SK-N-SH (cell line): Measurements from ENCODE around the gene MAP3K7. TPM values are rescaled to one million over a fixed set of nuclear protein-coding genes. Genes with fewer than 3 reads are reported as not detected.

ENCODE experiments used
- CTCF ChIA-PET: fragments of 300-600, 350-600 bp; formaldehyde crosslinking; extraction: SDS; loops from one replicate; lab custom pipeline; 2021; lab: Yijun Ruan, JAX
- POLR2A ChIA-PET: fragments of 350-600 bp; sonication (Branson Sonifier 250); formaldehyde crosslinking; extraction: SDS; loops from one replicate; lab custom pipeline; 2020; ENCODE audit warnings: antibody characterized with exemption, inconsistent platforms; lab: Yijun Ruan, JAX
- DNase-seq: peaks from one replicate; pipeline ENCODE4 v3.0.0; 2012
- H2AFZ ChIP-seq: fragments of 200-600 bp; sonication (generic); 2 replicates; pipeline ENCODE4 v1.8.1; 2016; ENCODE audit warnings: antibody characterized with exemption, mild to moderate bottlenecking, low read depth
- H3F3A ChIP-seq: fragments of 200-600 bp; sonication (generic); replicated peaks from 2 replicates; pipeline ENCODE3; 2016; ENCODE audit warnings: antibody characterized with exemption, mild to moderate bottlenecking; ENCODE audit not compliant: insufficient read depth
- H3K27ac ChIP-seq, 2 experiments: fragments of 200-500 bp in 1 of 2; fragments of 200-600 bp in 1 of 2; sonication (Bioruptor generic) in 1 of 2; sonication (generic), shearing (Covaris generic) in 1 of 2; 2 replicates each; pipeline versions ENCODE4 v1.5.1 to v1.6.1; 2014 to 2016; ENCODE audit warnings: low read depth in 2 of 2, inconsistent platforms in 1 of 2, low read length in 1 of 2, mild to moderate bottlenecking in 1 of 2, mixed read lengths in 1 of 2
- H3K27me3 ChIP-seq: fragments of 200-600 bp; sonication (generic), shearing (Covaris generic); 2 replicates; pipeline ENCODE4 v1.6.1; 2016; ENCODE audit warnings: mixed run types; ENCODE audit not compliant: insufficient read depth
- H3K36me3 ChIP-seq, 2 experiments: fragments of 200-500 bp in 1 of 2; fragments of 200-600 bp in 1 of 2; sonication (Bioruptor generic) in 1 of 2; sonication (generic) in 1 of 2; replicated peaks in 1 of 2; 2 replicates each; pipeline versions ENCODE3 to v1.5.1; 2014 to 2016; ENCODE audit warnings: low read length in 1 of 2, mild to moderate bottlenecking in 1 of 2; ENCODE audit not compliant: insufficient read depth in 2 of 2, control insufficient read depth in 1 of 2
- H3K4me1 ChIP-seq, 2 experiments: fragments of 200-500 bp in 1 of 2; fragments of 200-600 bp in 1 of 2; sonication (Bioruptor generic) in 1 of 2; sonication (generic), shearing (Covaris generic) in 1 of 2; 2 replicates each; pipeline versions ENCODE4 v1.5.1 to v1.6.1; 2014 to 2016; ENCODE audit warnings: low read depth in 1 of 2, low read length in 1 of 2, mixed run types in 1 of 2; ENCODE audit not compliant: insufficient read depth in 2 of 2, control insufficient read depth in 1 of 2
- H3K4me2 ChIP-seq: fragments of 200-600 bp; sonication (generic), shearing (Covaris generic); 2 replicates; pipeline ENCODE4 v1.6.1; 2017; ENCODE audit warnings: mixed run types
- H3K4me3 ChIP-seq, 2 experiments: fragments of 200-500 bp in 1 of 2; fragments of 200-600 bp in 1 of 2; sonication (Bioruptor generic) in 1 of 2; sonication (generic), shearing (Covaris generic) in 1 of 2; 2 replicates each; pipeline versions ENCODE4 v1.5.1 to v1.8.1; 2014 to 2016; ENCODE audit warnings: low read depth in 2 of 2, inconsistent platforms in 1 of 2, low read length in 1 of 2, mild to moderate bottlenecking in 1 of 2, mixed read lengths in 1 of 2, moderate library complexity in 1 of 2
- H3K79me2 ChIP-seq: fragments of 200-600 bp; sonication (generic); 2 replicates; pipeline ENCODE4 v1.8.1; 2017; ENCODE audit warnings: mild to moderate bottlenecking; ENCODE audit not compliant: insufficient read depth
- H3K9ac ChIP-seq: fragments of 200-600 bp; sonication (generic); 2 replicates; pipeline ENCODE4 v1.6.1; 2017; ENCODE audit warnings: mixed run types
- H3K9me2 ChIP-seq: fragments of 200-600 bp; sonication (generic); 2 replicates; pipeline ENCODE4 v1.6.1; 2017; ENCODE audit warnings: mixed run types
- H3K9me3 ChIP-seq: fragments of 200-600 bp; sonication (generic); 2 replicates; pipeline ENCODE4 v1.6.1; 2017; ENCODE audit warnings: mixed run types, mild to moderate bottlenecking, moderate library complexity
- H4K20me1 ChIP-seq: fragments of 200-600 bp; sonication (generic); 2 replicates; pipeline ENCODE4 v1.6.1; 2017; ENCODE audit warnings: mild to moderate bottlenecking, mixed run types; ENCODE audit not compliant: insufficient read depth
- CHD2 ChIP-seq: fragments of 150-350 bp; IDR thresholded peaks from 2 replicates; pipeline ENCODE4 v1.6.1; 2018; ENCODE audit warnings: low read length; ENCODE audit not compliant: partially characterized antibody
- IRF3 ChIP-seq: fragments of 150-350 bp; IDR thresholded peaks from 2 replicates; pipeline ENCODE4 v1.6.1; 2016; ENCODE audit warnings: mild to moderate bottlenecking, low read depth, low read length
- JUND ChIP-seq: IDR thresholded peaks from 2 replicates; pipeline ENCODE4 v1.4.0; 2012
- MAX ChIP-seq: IDR thresholded peaks from 2 replicates; pipeline ENCODE4 v1.4.0; 2012; ENCODE audit warnings: low read depth
- NFIC ChIP-seq: IDR thresholded peaks from 2 replicates; pipeline ENCODE4 v1.4.0; 2012; ENCODE audit warnings: borderline replicate concordance
- NRF1 ChIP-seq: IDR thresholded peaks from 2 replicates; pipeline ENCODE4 v1.6.1; 2012; ENCODE audit warnings: low read depth, mild to moderate bottlenecking, low read length
- REST ChIP-seq: IDR thresholded peaks from 2 replicates; pipeline ENCODE4 v1.6.1; 2012; ENCODE audit warnings: mild to moderate bottlenecking, low read depth, low read length, moderate library complexity
- RXRA ChIP-seq: IDR thresholded peaks from 2 replicates; pipeline ENCODE4 v1.4.0; 2012; ENCODE audit warnings: low read depth, mild to moderate bottlenecking, borderline replicate concordance
- USF2 ChIP-seq: fragments of 150-350 bp; IDR thresholded peaks from 2 replicates; pipeline ENCODE4 v1.6.1; 2017; ENCODE audit warnings: antibody characterized with exemption, low read length, low read depth, borderline replicate concordance
- WGBS: methylation state at CpG from one replicate; pipeline ENCODE4 v1.1.6; 2017; ENCODE audit warnings: low lambda C conversion rate; 5-methylcytosine and 5-hydroxymethylcytosine counted together
- polyA plus RNA-seq, 3 experiments: library from polyadenylated mRNA; depleted of rRNA; stranded (reverse); fragments of >200 nt; gene quantifications; 2 replicates each; pipeline ENCODE4 v1.2.3, GENCODE V29; 2012

MAP3K7 gene
- polyA plus RNA-seq, 1 of the 3 experiments (the other 2 are of a cell fraction): 21.1 TPM

- TF ChIP-seq RXRA (no peak), CHD2 (no peak), IRF3 (no peak), NFIC (no peak), NRF1 (no peak), JUND (no peak), MAX (no peak), USF2 (no peak)
- DNase-seq: no peak
- Histone ChIP-seq H3K4me1 (no peaks in the 10 kb centered on the region), H3K4me3 (no peak overlapping the region; a peak in 1 of 4 replicates), H3K9ac (no peak overlapping the region), H3K79me2 (no peaks in the 10 kb centered on the region), H2AFZ (no peak overlapping the region), H4K20me1 (no peaks in the 10 kb centered on the region), H3F3A (no peaks in the 10 kb centered on the region), H3K9me2 (no peaks in the 10 kb centered on the region), H3K27ac (no peak overlapping the region), H3K36me3 (no peaks in the 10 kb centered on the region), H3K27me3 (no peaks in the 10 kb centered on the region), H3K9me3 (no peaks in the 10 kb centered on the region), H3K4me2 (no peak overlapping the region)
- 58% methylated on average over 3 of the region's 3 CpGs for WGBS
- ChIA-PET CTCF (interaction anchor here (2.8 kb wide), 1 partner anchor 544 kb away, joined by 9 read pairs; no protein-coding TSS in a partner anchor), POLR2A (no interaction called here)
Measured at GRCh38 chr6:90484385-90484784, 102.5 kb downstream of the MAP3K7 start.

- TF ChIP-seq REST: no peak
- TF ChIP-seq, all 33 proteins: peak for 0
- no peaks in the 10 kb centered on the region for H3F3A ChIP-seq
- H4K20me1 ChIP-seq: no peaks in the 10 kb centered on the region
- no peaks in the 10 kb centered on the region for H3K9me2 ChIP-seq
- no peaks in the 10 kb centered on the region for H3K79me2 ChIP-seq
- no peak overlapping the region for H3K9ac ChIP-seq
- peaks cover 1 to 3% of the 10 kb centered on the region in 2 experiments; a peak in 3 of 4 replicates for H3K4me1 ChIP-seq
- WGBS: 81% methylated on average over 9 of the region's 9 CpGs
- DNase-seq: no peak
- no peak overlapping the region for H3K27ac ChIP-seq
- POLR2A ChIA-PET: no interaction called here
- no peaks in the 10 kb centered on the region for H3K9me3 ChIP-seq
- no peak overlapping the region for H3K4me3 ChIP-seq
- H3K4me2 ChIP-seq: no peak overlapping the region
- H3K27me3 ChIP-seq: no peaks in the 10 kb centered on the region
- CTCF ChIA-PET: interaction anchor here (2.8 kb wide), 1 partner anchor 543 kb away, joined by 9 read pairs; no protein-coding TSS in a partner anchor
- no peak overlapping the region for H2AFZ ChIP-seq
- H3K36me3 ChIP-seq: no peaks in the 10 kb centered on the region
Measured at GRCh38 chr6:90483956-90484355, 102.9 kb downstream of the MAP3K7 start.
